NK-92 (cell line): Measurements from ENCODE around the gene GMDS.

Source experiments
- DNase-seq: peaks from one replicate; lab custom pipeline; 2025; ENCODE audit not compliant: unreplicated experiment; lab: John Stamatoyannopoulos, UW

GMDS gene

GRCh38 chr6:1598886-1599285, 646.5 kb downstream of the GMDS start:
- DNase-seq, result no peak

- DNase-seq, result no peak
These were observed 647.0 kb downstream of the GMDS start for GRCh38 chr6:1598433-1598832.

GRCh38 chr6:1597924-1598323, 647.5 kb downstream of the GMDS start:
- DNase-seq, result no peak

GRCh38 chr6:1597121-1597744, 648.2 kb downstream of the GMDS start:
- DNase-seq, result no peak

- no peak for DNase-seq
These were observed 649.1 kb downstream of the GMDS start for GRCh38 chr6:1596088-1596852.

- no peak for DNase-seq
These were observed 649.9 kb downstream of the GMDS start for GRCh38 chr6:1595271-1596087.

GRCh38 chr6:1594445-1595200, 650.8 kb downstream of the GMDS start:
- no peak for DNase-seq

- no peak for DNase-seq
These were observed 651.5 kb downstream of the GMDS start for GRCh38 chr6:1593958-1594314.

GRCh38 chr6:1593286-1593957, 652.0 kb downstream of the GMDS start:
- no peak for DNase-seq

GRCh38 chr6:1592852-1593251, 652.6 kb downstream of the GMDS start:
- no peak for DNase-seq

GRCh38 chr6:1591926-1592325, 653.5 kb downstream of the GMDS start:
- DNase-seq, result no peak

- no peak for DNase-seq
These were observed 654.2 kb downstream of the GMDS start for GRCh38 chr6:1591243-1591642.

GRCh38 chr6:1590580-1590979, 654.8 kb downstream of the GMDS start:
- no peak for DNase-seq

GRCh38 chr6:1589208-1589607, 656.2 kb downstream of the GMDS start:
- DNase-seq, result no peak

GRCh38 chr6:1587977-1588376, 657.4 kb downstream of the GMDS start:
- no peak for DNase-seq

- DNase-seq, result no peak
These were observed 657.9 kb downstream of the GMDS start for GRCh38 chr6:1587546-1587945.

GRCh38 chr6:1586861-1587450, 658.4 kb downstream of the GMDS start:
- no peak for DNase-seq

- no peak for DNase-seq
These were observed 659.1 kb downstream of the GMDS start for GRCh38 chr6:1586256-1586655.

- DNase-seq, result no peak
These were observed 659.7 kb downstream of the GMDS start for GRCh38 chr6:1585669-1586049.

- no peak for DNase-seq
These were observed 660.3 kb downstream of the GMDS start for GRCh38 chr6:1584996-1585668.
